Jurkat, Clone E6-1 (cell line): ENCODE data around the gene PDE1C.
A peak's percentile ranks its signal among the peaks of the same experiment; 100 is the strongest.

ENCODE experiments used
- DNase-seq: peaks from one replicate; pipeline ENCODE4 v3.0.0-alpha.2; 2011; ENCODE audit warnings: low read depth, low spot score
- H3K4me3 ChIP-seq: 2 replicates; pipeline ENCODE4 v1.5.1; 2011; ENCODE audit warnings: mild to moderate bottlenecking, low read length, control low read depth, moderate library complexity

Gene PDE1C

DNA sequence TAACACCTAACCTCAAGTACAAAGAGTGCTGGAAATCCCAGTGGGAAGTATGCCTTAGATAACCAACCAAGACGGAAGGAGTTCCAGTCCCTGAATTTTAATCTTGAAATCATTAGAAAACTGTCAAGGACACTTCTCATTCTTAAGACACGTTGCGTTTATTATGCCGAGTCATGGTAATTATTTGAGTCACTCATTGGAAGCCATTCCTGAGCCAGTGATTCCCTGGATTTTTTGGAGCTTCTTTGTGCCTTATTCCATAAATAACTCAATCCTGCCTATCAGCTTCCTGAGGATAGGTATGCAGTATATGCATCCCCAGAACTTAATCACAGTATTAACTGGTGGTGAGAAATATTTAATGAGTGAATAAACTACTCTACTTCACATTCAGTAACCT lies 305.7 kb downstream of the PDE1C start:
- no peak for DNase-seq
- no peak overlapping the region for H3K4me3 ChIP-seq

DNA sequence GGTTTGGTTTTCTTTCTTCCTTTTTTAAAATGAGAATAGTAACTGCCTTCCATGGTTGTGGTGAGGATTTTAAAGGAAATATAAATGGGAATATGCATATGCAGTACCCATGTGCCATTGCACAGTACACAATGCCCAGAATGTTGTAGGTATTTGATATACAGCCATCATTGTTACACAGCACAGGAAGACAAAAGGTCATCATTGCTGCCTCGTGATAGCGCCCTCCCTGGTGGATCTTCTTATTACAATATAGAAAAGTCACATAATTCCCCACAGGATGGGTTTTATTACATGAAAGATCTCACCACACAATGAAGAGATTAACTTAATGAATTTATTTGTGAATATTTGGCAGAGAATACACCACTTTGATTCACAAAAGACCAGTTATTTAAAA lies 306.7 kb downstream of the PDE1C start:
- H3K4me3 ChIP-seq, result no peak overlapping the region
- no peak for DNase-seq

DNA sequence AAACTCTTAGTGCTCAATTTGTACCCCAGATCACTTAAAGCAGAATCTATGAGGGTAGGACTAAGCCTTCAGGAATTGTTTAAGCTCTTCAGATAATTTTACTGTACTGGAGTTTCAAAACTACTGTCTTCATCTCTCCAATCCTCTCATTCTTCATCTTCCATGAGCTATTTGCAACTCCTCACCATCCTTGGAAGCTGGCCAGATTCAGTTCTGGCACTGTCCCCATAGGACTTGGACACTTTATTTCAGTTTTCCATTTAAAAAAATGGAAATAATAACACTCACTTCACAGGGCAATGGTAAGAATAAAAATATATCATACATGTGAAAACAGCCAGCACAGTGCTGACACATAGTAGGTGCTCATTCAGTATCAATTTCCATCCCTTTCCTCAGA lies 308.6 kb downstream of the PDE1C start:
- H3K4me3 ChIP-seq, result no peak overlapping the region
- no peak for DNase-seq

DNA sequence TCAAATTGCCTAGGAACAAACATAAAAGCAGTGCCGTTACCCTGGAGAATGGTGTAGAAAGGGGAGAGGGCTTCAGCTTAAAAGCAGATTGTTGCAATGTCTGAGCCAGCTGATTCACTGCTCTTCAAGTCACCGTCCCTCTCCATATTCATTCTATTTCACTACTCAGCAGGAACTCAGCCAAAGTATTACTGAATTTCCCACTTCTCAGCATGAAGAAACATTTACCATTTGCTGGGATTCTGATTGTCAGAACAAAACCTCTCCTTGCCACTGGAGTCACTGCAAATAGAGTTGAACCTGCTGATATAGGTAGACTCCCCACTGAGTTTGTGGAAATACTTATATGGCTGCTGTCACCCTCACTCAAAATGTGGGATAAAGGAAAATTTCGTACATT lies 311.5 kb downstream of the PDE1C start:
- DNase-seq, result no peak
- no peak overlapping the region for H3K4me3 ChIP-seq

DNA sequence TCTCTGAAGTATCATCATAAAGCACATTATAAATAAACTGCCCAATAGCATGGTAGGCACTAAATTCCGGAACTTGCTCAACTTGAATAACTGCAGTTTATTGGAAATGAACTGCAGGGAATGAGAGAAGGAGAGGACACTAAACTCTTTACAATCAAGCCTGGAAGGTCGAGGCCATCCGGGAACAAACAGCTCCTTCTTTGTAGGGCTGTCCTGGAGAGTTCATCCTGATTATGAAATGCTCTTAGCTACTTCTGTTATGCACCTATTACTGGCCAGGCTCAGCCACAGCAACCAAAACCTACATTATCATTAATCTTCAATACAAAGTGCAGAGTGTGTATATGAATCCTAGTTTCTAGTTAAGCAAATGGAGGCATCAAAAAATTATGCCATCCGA lies 318.5 kb downstream of the PDE1C start:
- H3K4me3 ChIP-seq, result no peak overlapping the region
- DNase-seq, result no peak

DNA sequence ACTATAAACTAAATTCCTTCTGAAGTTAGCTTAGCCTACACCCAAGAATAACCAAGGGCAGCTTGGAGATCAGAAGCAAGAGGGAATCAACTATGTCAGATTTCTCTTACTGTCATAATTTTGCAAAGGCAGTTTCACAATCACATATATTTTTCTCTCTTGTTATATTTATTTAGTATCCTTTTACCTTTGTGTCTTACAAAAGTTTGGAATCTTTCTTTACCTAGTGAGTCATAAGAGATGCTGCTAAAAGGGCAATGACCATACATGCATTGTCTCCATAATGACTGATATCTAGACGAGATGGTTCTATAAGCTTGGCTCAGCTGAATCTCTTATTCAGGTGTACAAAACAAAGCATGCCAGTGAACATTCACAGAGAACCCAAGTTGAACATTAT lies 322.1 kb downstream of the PDE1C start:
- DNase-seq, result no peak
- H3K4me3 ChIP-seq, result no peak overlapping the region

DNA sequence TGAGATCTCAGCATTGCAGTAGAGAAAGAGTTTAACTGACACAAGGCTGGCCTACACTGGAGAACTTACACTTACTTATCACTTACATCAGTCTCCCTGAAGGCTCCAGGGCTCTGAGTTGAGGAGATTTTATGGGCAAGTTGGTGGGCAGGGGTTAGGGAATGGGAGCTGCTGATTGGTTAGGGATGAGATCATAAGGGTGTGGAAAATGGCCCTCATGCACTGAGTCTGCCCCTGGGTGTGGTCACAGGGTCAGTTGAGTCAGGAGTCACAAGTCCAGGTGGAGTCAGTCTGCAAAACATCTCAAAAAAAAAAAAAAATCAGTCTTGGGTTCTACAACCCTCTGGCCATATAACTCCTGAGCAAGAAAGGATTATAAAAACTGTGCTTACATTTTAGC lies 322.7 kb downstream of the PDE1C start:
- no peak overlapping the region for H3K4me3 ChIP-seq
- no peak for DNase-seq

DNA sequence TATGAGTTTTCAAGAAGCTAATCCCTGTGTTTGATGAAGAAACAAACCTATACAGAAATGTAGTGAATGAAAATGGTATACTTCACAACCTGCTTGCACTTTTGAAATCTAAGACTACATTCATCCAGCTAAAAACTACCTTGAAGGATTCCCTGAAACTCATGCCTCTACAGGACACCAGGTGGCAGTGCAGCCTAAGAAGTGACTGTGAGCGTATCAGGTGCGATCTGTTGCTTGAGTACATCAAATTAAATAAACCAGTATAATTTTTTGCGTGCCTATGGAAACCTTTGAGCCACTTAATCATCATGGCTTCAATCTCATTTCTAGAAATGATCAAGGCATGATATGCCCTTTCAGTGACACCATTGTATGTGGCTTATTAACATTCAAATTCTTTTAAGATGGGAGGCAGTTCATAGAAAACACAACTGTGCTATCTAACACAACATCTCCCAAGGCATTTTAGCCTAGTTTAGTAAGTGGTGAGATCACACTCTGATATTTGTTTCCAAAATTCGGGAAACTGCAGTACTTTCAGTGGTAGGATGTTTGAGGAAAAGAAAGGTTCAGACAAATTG lies 325.8 kb downstream of the PDE1C start:
- peak; percentile 64 for DNase-seq
- no peak overlapping the region for H3K4me3 ChIP-seq

DNA sequence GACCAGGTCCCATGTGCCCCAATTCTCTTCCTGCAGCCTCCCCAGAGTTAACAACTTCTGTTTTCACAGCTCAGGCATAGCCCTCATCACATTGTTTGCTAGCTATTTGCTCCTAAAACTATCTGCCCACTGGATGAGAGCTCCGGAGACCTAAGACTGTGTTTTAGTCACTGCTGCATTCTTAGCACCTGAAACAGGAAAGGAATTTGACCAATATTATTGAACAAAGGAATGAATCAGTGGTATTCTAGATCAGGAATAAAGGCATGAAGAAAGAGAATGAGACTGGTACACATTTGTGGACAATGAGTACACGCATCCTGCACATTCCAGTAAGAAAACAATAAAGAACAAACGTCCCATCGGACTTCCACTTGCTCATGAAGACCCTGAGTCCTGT lies 328.4 kb downstream of the PDE1C start:
- H3K4me3 ChIP-seq, result no peak overlapping the region
- no peak for DNase-seq

DNA sequence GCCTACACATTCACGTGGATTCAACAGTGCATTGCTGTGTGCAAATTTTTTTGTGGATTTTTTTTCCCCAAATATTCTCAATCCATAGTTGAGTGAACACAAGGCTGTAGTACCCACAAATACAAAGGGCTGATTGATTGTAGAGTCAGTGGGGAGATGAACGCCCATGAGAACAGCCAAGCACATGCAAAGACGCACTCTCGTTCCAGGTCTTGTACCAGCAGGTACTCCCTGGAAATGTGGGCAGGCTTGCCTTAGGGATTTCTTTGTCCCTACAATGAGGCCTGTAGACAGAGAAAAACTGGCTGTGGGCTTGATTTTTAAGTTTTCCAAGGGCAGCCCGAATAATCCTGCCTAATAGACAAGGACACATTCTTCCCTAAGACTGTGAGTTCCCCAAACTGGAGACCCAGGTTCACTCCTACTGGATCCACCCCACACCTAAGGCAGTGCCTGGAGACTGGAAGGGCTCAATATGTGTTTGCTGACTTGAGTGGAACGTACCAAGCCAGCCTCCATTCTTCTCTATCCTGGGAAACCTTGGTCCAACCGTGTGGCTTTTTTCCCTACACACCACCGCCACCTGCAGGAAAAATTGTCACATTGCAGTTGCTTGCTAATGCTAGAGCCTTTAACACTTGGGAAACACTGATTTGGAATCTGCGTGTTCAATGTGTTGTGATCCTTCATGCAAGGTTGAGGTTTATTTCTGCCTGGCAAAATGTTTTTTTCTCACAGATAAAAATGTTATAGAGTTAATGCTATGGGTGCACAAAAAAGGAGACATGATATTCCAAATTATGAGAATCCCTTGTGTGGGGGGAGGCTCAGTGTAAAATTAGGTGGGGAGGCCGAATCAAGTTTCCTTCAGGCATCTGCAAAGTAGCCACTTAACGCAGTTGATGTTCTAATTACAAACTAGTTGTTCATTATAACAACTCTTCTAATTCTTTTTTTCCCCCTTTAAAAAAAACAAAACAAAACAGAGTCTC lies 333.9 kb downstream of the PDE1C start:
- H3K4me3 ChIP-seq, result no peak overlapping the region
- peak; percentile 17 for DNase-seq

DNA sequence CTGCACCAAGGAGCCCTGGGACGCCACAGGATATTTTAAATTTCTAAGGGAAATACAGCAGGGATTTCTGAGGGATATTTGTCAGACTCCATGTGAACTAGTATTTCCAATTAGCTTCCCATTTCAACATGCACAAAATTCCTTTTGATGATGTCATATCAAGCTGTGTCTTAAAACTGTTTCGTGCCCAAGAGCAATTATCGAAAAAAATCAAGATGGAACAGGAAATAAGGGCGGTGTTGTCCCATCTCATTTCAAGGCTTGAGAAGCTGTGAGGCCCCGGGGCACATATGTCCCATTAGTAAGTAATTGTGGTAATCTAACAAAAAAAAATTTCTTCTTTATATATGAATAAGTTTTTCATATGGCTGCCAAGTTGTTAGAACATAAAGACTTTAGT lies 335.8 kb downstream of the PDE1C start:
- H3K4me3 ChIP-seq, result no peak overlapping the region
- DNase-seq, result no peak

DNA sequence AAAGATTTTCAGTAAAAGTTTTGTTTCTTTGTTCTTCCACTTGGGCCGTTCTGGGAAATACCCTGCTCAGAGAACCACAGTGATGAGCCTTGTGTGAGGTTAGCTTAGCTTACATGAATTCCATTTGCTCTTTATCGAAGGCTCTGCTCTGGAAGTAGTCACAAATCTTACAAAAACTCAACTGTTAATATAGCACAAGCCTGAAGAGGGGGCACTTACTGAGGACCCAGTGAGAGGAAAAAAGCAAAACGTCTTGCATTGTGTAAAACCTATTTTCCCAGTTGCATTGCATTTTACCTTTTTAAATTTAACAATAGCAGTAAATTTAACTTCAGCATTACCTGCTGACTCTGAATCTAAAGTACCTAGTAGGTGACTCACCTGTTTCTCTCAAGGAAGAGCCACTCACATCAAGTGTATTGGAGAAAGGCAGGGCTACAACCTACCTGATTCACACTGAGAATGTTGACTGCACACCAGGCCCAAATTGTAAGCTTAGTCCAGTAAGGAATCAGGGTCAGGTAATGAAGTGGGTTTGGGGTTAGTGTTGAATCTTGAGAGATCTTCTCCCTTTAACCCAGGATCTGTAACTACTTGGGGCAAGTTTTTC lies 340.9 kb downstream of the PDE1C start:
- H3K4me3 ChIP-seq, result no peak overlapping the region
- DNase-seq, result no peak

DNA sequence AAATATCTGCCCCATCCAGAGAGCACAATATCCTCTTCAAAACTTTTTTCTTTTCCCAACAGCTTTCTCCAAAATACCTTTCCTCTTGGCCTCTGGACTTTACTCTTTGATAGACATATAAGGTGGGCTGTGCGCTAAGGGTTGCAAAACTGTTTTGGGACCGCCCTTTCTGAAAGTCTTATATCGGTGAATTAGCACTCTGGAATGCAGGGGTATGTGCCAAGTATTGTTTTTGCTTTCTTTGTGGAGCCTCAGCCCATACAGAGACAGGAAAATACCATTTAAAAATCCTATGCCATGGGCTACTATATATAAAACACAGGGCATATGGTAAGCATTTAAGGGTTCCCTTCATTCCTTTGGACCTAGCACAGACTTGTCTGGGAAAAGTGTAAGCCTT lies 345.5 kb downstream of the PDE1C start:
- H3K4me3 ChIP-seq, result no peak overlapping the region
- no peak for DNase-seq

DNA sequence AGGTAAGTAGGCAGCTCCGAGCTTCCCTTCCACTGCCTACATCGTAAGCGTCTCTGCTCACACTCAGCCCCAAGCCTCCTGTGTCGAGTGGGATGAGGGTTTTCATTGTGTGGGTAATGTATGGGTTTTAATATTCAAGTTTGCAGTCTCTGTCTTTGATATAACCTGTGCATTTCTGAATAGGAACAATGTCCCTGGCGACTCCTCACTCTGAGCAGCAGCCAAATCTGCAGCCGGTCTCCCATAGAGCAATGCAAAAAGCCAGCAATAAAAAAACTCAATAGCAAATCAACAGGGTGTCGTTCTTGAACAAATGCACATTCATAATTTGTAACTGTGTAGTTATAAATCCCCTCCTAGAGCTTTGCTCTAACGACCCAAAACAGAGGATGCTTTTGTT lies 349.8 kb downstream of the PDE1C start:
- no peak overlapping the region for H3K4me3 ChIP-seq
- no peak for DNase-seq

DNA sequence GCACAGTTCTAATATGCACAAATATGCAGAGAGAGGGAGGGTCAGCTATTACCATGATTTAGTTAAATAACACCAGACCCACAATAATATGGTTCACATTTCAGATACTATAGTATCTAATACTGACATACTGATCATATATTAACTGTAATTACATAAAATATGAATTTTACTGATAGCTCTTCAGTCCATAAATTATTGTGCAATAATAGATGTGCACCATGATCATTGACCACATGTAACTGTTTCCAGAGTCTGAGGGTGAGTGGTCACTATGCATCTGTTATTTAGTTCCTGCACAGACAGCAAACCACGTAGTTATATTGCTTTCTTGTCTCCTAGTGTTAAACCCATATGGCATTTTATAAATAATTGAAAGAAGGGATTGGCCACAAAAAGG lies 353.9 kb downstream of the PDE1C start:
- DNase-seq, result no peak
- no peak overlapping the region for H3K4me3 ChIP-seq

DNA sequence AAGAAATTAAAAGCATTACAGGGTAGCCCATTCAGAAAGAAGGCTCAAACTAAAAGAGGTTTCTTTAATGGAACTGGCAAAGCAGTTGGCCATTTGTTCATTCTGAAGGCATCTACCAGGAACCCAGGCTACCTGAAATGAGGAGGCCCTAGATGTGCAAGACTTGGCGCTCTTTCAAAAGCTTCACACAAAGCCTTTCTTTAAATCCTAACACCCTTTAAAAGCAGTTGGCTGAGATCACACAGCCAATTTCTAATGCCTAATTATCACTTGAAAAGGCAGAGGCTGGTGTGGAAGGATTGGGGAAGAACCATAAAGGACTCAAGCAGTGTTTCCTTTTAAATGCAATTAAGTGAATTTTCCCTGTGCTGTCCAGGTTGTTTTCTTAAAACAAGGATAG lies 360.0 kb downstream of the PDE1C start:
- no peak for DNase-seq

DNA sequence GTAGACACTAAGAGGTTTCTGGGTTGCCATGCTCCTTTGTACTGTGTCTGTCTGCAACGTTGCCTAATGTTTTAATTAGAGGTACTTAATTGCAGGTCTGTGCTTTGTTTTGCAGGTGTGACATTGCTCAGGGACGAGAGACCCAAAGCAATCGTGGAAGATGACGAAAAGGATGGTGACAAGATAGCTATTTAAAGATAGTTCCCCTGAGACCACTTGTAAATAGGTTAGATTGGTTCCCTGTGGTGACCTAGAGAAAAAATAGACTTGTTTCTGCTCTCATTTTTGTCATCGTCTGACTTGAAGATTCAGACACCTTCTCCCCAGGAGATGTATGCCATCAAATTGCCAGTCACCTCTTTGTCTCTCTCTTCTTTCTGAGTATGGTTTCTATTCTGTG lies 363.1 kb downstream of the PDE1C start:
- no peak overlapping the region for H3K4me3 ChIP-seq
- DNase-seq, result no peak

More for the DNA sequence above, 360.0 kb downstream of the PDE1C start:
- H3K4me3 ChIP-seq, result no peak overlapping the region

DNA sequence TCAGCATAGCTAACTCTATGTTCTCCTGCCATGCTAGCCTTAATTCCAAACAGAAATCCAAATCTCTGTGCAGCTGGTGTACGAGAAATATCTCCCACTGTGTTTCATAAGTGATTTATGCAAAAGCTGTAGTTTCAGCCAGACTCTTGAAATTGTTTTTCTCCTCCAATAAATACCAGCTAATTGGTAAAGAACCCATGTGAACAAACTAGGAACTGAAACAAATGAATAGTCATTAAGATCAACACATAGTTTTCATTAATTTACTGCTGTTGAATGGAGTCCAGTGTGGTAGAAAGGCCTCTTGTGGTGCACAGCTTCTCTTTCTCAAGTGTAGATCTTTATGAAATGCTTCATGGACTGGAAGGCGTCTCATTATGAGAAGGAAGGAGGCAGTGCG lies 364.8 kb downstream of the PDE1C start:
- no peak for DNase-seq

DNA sequence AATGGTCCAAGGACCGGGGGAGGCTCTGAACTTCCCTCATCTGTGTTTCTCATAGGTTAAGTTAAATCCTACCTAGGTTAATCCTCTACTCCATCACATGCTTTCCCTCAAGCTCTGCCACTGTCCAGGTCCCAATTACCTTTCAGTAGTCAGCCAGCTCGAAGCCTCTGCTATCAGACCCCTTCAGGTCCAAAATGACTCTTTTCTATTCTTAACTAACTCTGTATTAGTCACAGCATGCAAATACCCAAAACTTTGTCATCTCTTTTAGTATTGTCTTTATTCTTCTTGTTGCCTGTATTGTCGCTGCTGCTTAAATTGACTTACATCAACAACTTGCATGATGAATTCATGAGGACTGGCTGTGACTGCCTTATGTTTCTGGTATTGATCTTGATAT lies 367.9 kb downstream of the PDE1C start:
- no peak for DNase-seq
- H3K4me3 ChIP-seq, result no peak overlapping the region

More for the DNA sequence above, 364.8 kb downstream of the PDE1C start:
- no peak overlapping the region for H3K4me3 ChIP-seq
